HepG2 (cell line): ENCODE data around the gene ZFPL1. TPM values are rescaled to one million over a fixed set of nuclear protein-coding genes. Genes with fewer than 3 reads are reported as not detected.

ENCODE experiments used
- ELF1 ChIP-seq: sonication (generic); formaldehyde crosslinking; IDR thresholded peaks from 2 replicates; pipeline ENCODE4 v1.4.0; 2020; ENCODE audit warnings: missing genetic modification reagents
- KLF6 ChIP-seq: IDR thresholded peaks from 2 replicates; pipeline ENCODE4 v1.8.0; 2016; ENCODE audit warnings: missing biosample characterization, missing genetic modification reagents
- MED13 ChIP-seq: sonication (generic); formaldehyde crosslinking; IDR thresholded peaks from 2 replicates; pipeline ENCODE4 v1.5.0; 2020; ENCODE audit warnings: missing genetic modification reagents
- NFIB ChIP-seq: sonication (generic); formaldehyde crosslinking; IDR thresholded peaks from 2 replicates; pipeline ENCODE4 v1.9.0; 2021; ENCODE audit warnings: missing genetic modification reagents, mild to moderate bottlenecking, borderline replicate concordance
- NONO ChIP-seq, 2 experiments: fragments of 450-650 bp in 1 of 2; sonication (generic) in 1 of 2; formaldehyde crosslinking in 1 of 2; IDR thresholded peaks in 1 of 2; conservative IDR thresholded peaks in 1 of 2; 2 replicates each; pipeline versions ENCODE4 v1.6.1 to v1.8.0; 2017 to 2022; ENCODE audit warnings: mild to moderate bottlenecking in 1 of 2, missing genetic modification reagents in 1 of 2, moderate library complexity in 1 of 2
- PLRG1 ChIP-seq: fragments of 450-650 bp; conservative IDR thresholded peaks from 2 replicates; pipeline ENCODE4 v1.6.1; 2016
- SNAI1 ChIP-seq: sonication (generic); formaldehyde crosslinking; IDR thresholded peaks from 2 replicates; pipeline ENCODE4 v1.5.0; 2020; ENCODE audit warnings: mild to moderate bottlenecking, missing genetic modification reagents, borderline replicate concordance
- TAF15 ChIP-seq: fragments of 200-400 bp; formaldehyde crosslinking; IDR thresholded peaks from one replicate; pipeline ENCODE4 v1.6.1; 2018; ENCODE audit warnings: mild to moderate bottlenecking, low read depth, low read length; ENCODE audit not compliant: poor library complexity, severe bottlenecking
- TOPORS ChIP-seq: sonication (generic); formaldehyde crosslinking; IDR thresholded peaks from 2 replicates; pipeline ENCODE4 v1.8.0; 2023; ENCODE audit warnings: mild to moderate bottlenecking, missing genetic modification reagents
- ZBTB38 ChIP-seq: sonication (generic); formaldehyde crosslinking; IDR thresholded peaks from 2 replicates; pipeline ENCODE4 v1.5.1; 2020; ENCODE audit warnings: mild to moderate bottlenecking, missing genetic modification reagents
- ZEB1 ChIP-seq: IDR thresholded peaks from 2 replicates; pipeline ENCODE4 v1.6.1; 2012; ENCODE audit warnings: mild to moderate bottlenecking, low read depth, inconsistent platforms; ENCODE audit not compliant: insufficient replicate concordance
- ZNF432 ChIP-seq: sonication (generic); formaldehyde crosslinking; IDR thresholded peaks from 2 replicates; pipeline ENCODE4 v1.5.0; 2020; ENCODE audit warnings: missing genetic modification reagents, mild to moderate bottlenecking, borderline replicate concordance
- ZNF598 ChIP-seq: sonication (generic); formaldehyde crosslinking; IDR thresholded peaks from 2 replicates; pipeline ENCODE4 v1.5.1; 2020; ENCODE audit warnings: mild to moderate bottlenecking, missing genetic modification reagents, borderline replicate concordance
- ZNF720 ChIP-seq: sonication (generic); formaldehyde crosslinking; IDR thresholded peaks from 2 replicates; pipeline ENCODE4 v1.4.0; 2020; ENCODE audit warnings: missing genetic modification reagents
- ZNF766 ChIP-seq: sonication (generic); formaldehyde crosslinking; IDR thresholded peaks from 2 replicates; pipeline ENCODE4 v1.5.0; 2020; ENCODE audit warnings: missing genetic modification reagents, borderline replicate concordance
- ZNF792 ChIP-seq: IDR thresholded peaks from 2 replicates; pipeline ENCODE4 v1.6.1; 2016
- ZSCAN25 ChIP-seq: sonication (generic); formaldehyde crosslinking; IDR thresholded peaks from 2 replicates; pipeline ENCODE4 v1.8.0; 2022; ENCODE audit warnings: mild to moderate bottlenecking, missing genetic modification reagents
- polyA plus RNA-seq, 8 experiments: library from polyadenylated mRNA; depleted of rRNA in 3 of 8; stranded (reverse) in 7 of 8; unstranded in 1 of 8; fragments of >200 nt; fragmentation: Illumina TruSeq in 4 of 8; extraction: Trizol in 4 of 8; gene quantifications; 2 replicates each; pipeline versions ENCODE4 v1.2.1 to v1.2.3, GENCODE V29; 2011 to 2016; ENCODE audit warnings: low read depth in 4 of 8, missing spikeins in 1 of 8, mixed read lengths in 1 of 8; ENCODE audit not compliant: insufficient read depth in 1 of 8
- total RNA-seq, 5 experiments: library from RNA; depleted of rRNA; stranded (reverse); fragments of >200 nt; fragmentation: Illumina TruSeq; extraction: Trizol; gene quantifications; 2 replicates each; pipeline ENCODE4 v1.2.3, GENCODE V29; 2016; ENCODE audit warnings: low read depth in 1 of 5
- TF ChIP-seq, protein P1 (sequence below): sonication (generic); formaldehyde crosslinking; IDR thresholded peaks from 2 replicates; pipeline ENCODE4 v1.4.0; 2020; ENCODE audit warnings: missing genetic modification reagents
- TF ChIP-seq, protein P2 (sequence below): sonication (generic); formaldehyde crosslinking; conservative IDR thresholded peaks from 2 replicates; pipeline ENCODE4 v1.4.0; 2020; ENCODE audit warnings: missing genetic modification reagents
- TF ChIP-seq, protein P3 (sequence below): IDR thresholded peaks from 2 replicates; pipeline ENCODE4 v1.6.1; 2012; ENCODE audit warnings: inconsistent platforms
- TF ChIP-seq, protein P4 (sequence below): sonication (generic); formaldehyde crosslinking; IDR thresholded peaks from 2 replicates; pipeline ENCODE4 v1.8.0; 2022; ENCODE audit warnings: missing genetic modification reagents, mild to moderate bottlenecking, borderline replicate concordance

ZFPL1 gene
- total and polyA plus RNA-seq, 2 of the 13 experiments (the other 11 are each of a cell fraction or from before 2014, with no cell fraction given): 32.2 to 56.0 TPM

DNA sequence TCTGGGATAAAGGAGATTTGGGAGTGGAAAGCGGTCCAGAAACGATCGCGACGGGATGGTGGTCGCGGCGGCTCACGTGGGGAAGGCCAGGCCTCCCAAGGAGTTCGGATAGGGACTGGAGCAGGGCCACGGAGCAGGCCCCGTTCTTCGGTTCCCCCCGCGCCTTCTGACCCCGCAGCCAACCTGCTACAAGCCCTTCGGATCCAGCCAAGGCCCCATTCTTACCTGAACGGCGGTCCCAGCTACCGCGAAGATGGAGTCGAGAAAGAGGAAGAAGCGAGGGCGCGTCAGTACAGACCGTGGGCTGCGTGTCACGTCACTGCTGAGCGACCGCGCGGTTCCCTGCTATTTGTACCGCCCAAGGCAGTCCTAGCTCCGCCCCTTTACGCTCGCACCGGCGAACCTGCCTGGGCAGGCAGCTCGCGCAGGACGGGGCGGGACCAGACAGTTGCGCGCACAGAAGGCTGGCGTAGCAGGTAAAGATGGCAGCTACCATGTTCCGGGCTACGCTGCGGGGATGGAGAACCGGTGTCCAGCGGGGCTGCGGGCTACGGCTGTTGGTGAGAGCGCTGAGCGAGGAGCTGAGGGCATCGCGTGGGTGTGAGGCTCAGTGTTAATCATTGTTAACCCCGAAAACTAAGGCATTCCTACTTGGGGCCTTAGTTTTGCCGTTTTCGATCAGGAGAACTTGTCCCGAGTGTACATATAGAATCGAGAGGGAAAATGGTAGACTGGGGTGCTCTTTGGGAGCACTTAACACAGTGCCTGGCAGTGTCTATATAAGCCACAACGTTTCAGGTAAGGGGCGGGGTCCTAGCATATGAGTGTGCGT, 38.1 kb downstream of the ZFPL1 start, which contains the start of the genes FAU and MRPL49 (continued):
- 0 out of 2 replicates have a peak, but pooled peaks have one; percentile 15 for TF ChIP-seq ZSCAN25 (CRISPR knock-in tag)
- peak; percentile 84 for TF ChIP-seq ZBTB38 (CRISPR knock-in tag)
- TF ChIP-seq ZNF792: no peak
- peak; percentile 44 for TF ChIP-seq TAF15
- no peak for TF ChIP-seq ZNF720 (CRISPR knock-in tag)
- TF ChIP-seq ZNF598 (CRISPR knock-in tag): peak; percentile 54; the same call in 1 of the 2 replicates
- no peak for TF ChIP-seq NFIB
- no peak for TF ChIP-seq NONO (IDR thresholded peaks at IDR 0.05)
- peak; percentile 96 for TF ChIP-seq NONO (CRISPR knock-in tag; conservative IDR thresholded peaks at IDR 0.05)
- TF ChIP-seq SNAI1 (CRISPR knock-in tag): 0 out of 2 replicates have a peak, but pooled peaks have one; percentile 57
- TF ChIP-seq KLF6 (CRISPR knock-in tag): peak; percentile 85; the same call in 1 of the 2 replicates
- TF ChIP-seq ZNF432 (CRISPR knock-in tag): no peak
- TF ChIP-seq, protein P1, sequence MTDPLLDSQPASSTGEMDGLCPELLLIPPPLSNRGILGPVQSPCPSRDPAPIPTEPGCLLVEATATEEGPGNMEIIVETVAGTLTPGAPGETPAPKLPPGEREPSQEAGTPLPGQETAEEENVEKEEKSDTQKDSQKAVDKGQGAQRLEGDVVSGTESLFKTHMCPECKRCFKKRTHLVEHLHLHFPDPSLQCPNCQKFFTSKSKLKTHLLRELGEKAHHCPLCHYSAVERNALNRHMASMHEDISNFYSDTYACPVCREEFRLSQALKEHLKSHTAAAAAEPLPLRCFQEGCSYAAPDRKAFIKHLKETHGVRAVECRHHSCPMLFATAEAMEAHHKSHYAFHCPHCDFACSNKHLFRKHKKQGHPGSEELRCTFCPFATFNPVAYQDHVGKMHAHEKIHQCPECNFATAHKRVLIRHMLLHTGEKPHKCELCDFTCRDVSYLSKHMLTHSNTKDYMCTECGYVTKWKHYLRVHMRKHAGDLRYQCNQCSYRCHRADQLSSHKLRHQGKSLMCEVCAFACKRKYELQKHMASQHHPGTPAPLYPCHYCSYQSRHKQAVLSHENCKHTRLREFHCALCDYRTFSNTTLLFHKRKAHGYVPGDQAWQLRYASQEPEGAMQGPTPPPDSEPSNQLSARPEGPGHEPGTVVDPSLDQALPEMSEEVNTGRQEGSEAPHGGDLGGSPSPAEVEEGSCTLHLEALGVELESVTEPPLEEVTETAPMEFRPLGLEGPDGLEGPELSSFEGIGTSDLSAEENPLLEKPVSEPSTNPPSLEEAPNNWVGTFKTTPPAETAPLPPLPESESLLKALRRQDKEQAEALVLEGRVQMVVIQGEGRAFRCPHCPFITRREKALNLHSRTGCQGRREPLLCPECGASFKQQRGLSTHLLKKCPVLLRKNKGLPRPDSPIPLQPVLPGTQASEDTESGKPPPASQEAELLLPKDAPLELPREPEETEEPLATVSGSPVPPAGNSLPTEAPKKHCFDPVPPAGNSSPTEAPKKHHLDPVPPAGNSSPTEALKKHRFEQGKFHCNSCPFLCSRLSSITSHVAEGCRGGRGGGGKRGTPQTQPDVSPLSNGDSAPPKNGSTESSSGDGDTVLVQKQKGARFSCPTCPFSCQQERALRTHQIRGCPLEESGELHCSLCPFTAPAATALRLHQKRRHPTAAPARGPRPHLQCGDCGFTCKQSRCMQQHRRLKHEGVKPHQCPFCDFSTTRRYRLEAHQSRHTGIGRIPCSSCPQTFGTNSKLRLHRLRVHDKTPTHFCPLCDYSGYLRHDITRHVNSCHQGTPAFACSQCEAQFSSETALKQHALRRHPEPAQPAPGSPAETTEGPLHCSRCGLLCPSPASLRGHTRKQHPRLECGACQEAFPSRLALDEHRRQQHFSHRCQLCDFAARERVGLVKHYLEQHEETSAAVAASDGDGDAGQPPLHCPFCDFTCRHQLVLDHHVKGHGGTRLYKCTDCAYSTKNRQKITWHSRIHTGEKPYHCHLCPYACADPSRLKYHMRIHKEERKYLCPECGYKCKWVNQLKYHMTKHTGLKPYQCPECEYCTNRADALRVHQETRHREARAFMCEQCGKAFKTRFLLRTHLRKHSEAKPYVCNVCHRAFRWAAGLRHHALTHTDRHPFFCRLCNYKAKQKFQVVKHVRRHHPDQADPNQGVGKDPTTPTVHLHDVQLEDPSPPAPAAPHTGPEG (CRISPR knock-in tag): peak; percentile 71; the same call in 1 of the 2 replicates
- TF ChIP-seq, protein P2, sequence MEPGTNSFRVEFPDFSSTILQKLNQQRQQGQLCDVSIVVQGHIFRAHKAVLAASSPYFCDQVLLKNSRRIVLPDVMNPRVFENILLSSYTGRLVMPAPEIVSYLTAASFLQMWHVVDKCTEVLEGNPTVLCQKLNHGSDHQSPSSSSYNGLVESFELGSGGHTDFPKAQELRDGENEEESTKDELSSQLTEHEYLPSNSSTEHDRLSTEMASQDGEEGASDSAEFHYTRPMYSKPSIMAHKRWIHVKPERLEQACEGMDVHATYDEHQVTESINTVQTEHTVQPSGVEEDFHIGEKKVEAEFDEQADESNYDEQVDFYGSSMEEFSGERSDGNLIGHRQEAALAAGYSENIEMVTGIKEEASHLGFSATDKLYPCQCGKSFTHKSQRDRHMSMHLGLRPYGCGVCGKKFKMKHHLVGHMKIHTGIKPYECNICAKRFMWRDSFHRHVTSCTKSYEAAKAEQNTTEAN: peak; percentile 29; the same call in 1 of the 2 replicates
- TF ChIP-seq ZEB1: no peak
- peak; percentile 90 for TF ChIP-seq ELF1
- no peak for TF ChIP-seq TOPORS
- TF ChIP-seq, protein P3, sequence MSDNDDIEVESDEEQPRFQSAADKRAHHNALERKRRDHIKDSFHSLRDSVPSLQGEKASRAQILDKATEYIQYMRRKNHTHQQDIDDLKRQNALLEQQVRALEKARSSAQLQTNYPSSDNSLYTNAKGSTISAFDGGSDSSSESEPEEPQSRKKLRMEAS: peak; percentile 86
- peak; percentile 86; the same call in 1 of the 2 replicates for TF ChIP-seq ZNF766 (CRISPR knock-in tag)
- no peak for TF ChIP-seq PLRG1
- TF ChIP-seq MED13: 0 out of 2 replicates have a peak, but pooled peaks have one; percentile 19
- TF ChIP-seq, protein P4, sequence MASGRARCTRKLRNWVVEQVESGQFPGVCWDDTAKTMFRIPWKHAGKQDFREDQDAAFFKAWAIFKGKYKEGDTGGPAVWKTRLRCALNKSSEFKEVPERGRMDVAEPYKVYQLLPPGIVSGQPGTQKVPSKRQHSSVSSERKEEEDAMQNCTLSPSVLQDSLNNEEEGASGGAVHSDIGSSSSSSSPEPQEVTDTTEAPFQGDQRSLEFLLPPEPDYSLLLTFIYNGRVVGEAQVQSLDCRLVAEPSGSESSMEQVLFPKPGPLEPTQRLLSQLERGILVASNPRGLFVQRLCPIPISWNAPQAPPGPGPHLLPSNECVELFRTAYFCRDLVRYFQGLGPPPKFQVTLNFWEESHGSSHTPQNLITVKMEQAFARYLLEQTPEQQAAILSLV: peak; percentile 74; the same call in 1 of the 2 replicates
